GM23338 (cell line): ENCODE results near the gene ADAM10.

Experiments
- CREB1 ChIP-seq: fragments of 250-450 bp; sonication (Bioruptor Pico); IDR thresholded peaks from 2 replicates; pipeline ENCODE4 v1.5.0; 2020; ENCODE audit warnings: low read depth, mild to moderate bottlenecking, moderate library complexity
- CTCF ChIP-seq, 2 experiments: fragments of 200-600 bp in 1 of 2; sonication (generic) in 1 of 2; conservative IDR thresholded peaks; 2 replicates each; pipeline versions ENCODE4 v1.5.1 to v1.6.1; 2016 to 2017; ENCODE audit warnings: antibody characterized with exemption in 2 of 2, low read depth in 2 of 2, mild to moderate bottlenecking in 2 of 2, moderate library complexity in 1 of 2
- EZH2 ChIP-seq: fragments of 200-600 bp; sonication (generic); IDR thresholded peaks from one replicate; pipeline ENCODE4 v1.8.0; 2017; ENCODE audit warnings: antibody characterized with exemption, mild to moderate bottlenecking, low read depth; ENCODE audit not compliant: unreplicated experiment
- EZH2phosphoT487 ChIP-seq: fragments of 200-600 bp; sonication (generic); IDR thresholded peaks from one replicate; pipeline ENCODE4 v1.8.1; 2018; ENCODE audit warnings: antibody characterized with exemption; ENCODE audit not compliant: unreplicated experiment
- NANOG ChIP-seq: IDR thresholded peaks from 2 replicates; pipeline ENCODE4 v1.6.1; 2016; ENCODE audit warnings: antibody characterized with exemption, borderline replicate concordance
- POLR2AphosphoS5 ChIP-seq: IDR thresholded peaks from 2 replicates; pipeline ENCODE4 v1.6.1; 2016; ENCODE audit warnings: antibody characterized with exemption, low read depth
- REST ChIP-seq: IDR thresholded peaks from one replicate; pipeline ENCODE4 v1.6.1; 2018; ENCODE audit warnings: antibody characterized with exemption; ENCODE audit not compliant: unreplicated experiment
- STAT1 ChIP-seq: IDR thresholded peaks from one replicate; pipeline ENCODE4 v1.6.1; 2016; ENCODE audit warnings: antibody characterized with exemption; ENCODE audit not compliant: unreplicated experiment
- ZNF114 ChIP-seq: fragments of 250-450 bp; sonication (Bioruptor Pico); IDR thresholded peaks from 2 replicates; pipeline ENCODE4 v1.5.0; 2020; ENCODE audit warnings: mild to moderate bottlenecking, moderate library complexity
- ZNF462 ChIP-seq: fragments of 250-450 bp; sonication (Bioruptor Pico); IDR thresholded peaks from 2 replicates; pipeline ENCODE4 v1.5.0; 2020; ENCODE audit warnings: mild to moderate bottlenecking, moderate library complexity

- no peak for TF ChIP-seq CTCF (conservative IDR thresholded peaks at IDR 0.05; ENCODE audit: low read depth in 2 of 2)
- no peak for TF ChIP-seq EZH2
- TF ChIP-seq POLR2AphosphoS5, result no peak
- TF ChIP-seq EZH2phosphoT487, result no peak
- TF ChIP-seq REST, result no peak
- TF ChIP-seq ZNF462, result no peak
- no peak for TF ChIP-seq NANOG
- TF ChIP-seq STAT1, result no peak
- TF ChIP-seq CREB1, result no peak
- no peak for TF ChIP-seq ZNF114 (CRISPR knock-in tag)
Observed at GRCh38 chr15:58587486-58587885, 162.0 kb downstream of the ADAM10 start.
